Inflammatory macrophage (primary cell): Measurements from ENCODE around the gene NFX1.
"Not testable (repeated sequence)": the region's sequence is repeated elsewhere in the genome, so short reads cannot be mapped to it uniquely, and the experiment has no call there.

Source experiments
- DNase-seq, 2 donors: peaks; one replicate each; pipeline ENCODE4 v3.0.0-alpha.2; 2020 to 2022

The NFX1 gene

DNA sequence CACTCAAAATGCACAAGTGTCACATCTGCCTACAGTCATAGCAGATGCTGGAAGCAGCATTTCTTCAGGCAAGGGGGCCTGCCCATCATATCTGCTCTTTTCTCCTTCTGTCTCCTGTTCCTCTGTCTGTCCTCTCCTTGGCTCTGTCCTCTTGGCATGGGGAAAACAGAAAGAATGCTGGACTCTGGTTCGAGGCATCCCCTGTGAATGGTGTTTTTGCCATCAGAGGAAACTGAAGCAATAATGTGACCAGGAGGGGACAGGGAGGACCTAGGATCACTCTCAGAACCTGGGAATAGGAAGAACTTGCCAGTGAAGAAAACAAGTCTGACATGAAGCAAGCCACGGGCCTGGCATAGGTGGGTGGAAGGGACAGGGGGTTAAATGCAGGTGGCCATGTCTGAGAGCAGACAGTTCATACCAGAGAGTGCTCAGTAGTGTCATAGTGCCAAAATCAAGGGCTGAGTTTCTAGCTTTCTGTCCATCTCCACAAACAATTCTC lies 76.7 kb downstream of the NFX1 start:
- no peak for DNase-seq

DNA sequence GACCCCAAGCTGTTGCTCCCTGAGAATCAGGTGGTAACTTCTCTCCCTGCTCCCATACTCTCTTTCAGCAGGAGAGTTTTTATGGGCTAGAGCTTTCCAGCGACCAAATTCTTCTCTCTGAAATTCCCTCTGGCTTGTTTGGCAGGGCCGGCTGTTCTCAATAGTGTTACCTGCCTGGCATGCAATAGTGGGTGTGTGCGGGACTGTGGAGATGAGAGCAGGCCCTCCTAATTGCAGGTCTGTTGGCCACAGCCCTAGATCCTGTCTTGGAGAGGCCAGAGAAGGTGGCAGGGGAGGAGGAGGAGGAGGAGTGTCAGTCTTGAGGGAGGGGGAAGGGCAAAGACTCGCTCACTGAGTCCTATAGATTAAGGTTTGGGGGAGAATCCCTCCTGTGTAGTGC lies 82.6 kb downstream of the NFX1 start:
- DNase-seq, result no peak

DNA sequence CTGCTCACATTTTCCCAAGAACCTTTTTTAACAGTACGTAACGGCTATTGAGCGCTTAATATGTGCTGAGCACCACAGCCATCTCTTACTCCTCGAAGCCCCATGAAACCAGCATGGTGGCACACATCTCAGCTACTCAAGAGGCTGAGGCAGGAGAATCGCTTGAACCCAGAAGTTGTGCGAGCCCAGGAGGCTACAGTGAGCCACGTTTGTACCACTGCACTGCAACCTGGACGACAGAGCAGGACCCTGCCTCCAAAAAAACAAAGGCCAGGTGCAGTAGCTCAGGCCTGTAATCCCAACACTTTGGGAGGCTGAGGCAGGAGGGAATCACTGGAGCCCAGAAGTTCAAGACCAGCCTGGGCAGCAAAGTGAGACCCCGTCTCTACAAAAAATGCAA lies 83.9 kb downstream of the NFX1 start:
- no peak for DNase-seq

DNA sequence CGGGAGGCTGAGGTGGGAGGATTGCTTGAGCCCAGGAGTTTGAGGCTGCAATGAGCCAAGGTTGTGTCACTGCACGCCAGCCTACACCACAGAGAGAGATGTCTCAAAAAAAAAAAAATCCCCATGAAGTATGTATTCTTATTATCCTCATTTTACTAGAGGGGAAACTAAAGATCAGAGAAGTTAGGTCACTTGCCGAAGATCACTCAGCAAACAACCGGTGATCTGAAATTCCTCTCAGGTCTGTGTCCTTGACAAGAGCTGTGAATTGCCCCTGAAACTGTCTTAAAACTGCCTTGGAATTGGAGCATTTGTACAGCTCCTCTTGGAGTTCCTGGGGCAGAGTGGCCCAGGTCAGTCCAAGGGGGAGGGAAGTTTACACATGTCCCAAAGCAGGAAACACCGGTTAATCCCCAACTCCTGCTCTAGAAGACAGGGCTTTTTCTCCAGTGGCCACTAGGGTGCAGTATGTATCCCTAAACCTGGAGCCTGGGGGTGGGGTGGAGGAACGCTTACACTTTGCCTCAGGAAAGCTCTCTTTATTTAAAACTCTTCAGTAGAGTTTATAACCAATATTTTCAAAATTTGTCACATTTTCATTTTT lies 84.4 kb downstream of the NFX1 start:
- peak; percentile 75 to 79 for DNase-seq

DNA sequence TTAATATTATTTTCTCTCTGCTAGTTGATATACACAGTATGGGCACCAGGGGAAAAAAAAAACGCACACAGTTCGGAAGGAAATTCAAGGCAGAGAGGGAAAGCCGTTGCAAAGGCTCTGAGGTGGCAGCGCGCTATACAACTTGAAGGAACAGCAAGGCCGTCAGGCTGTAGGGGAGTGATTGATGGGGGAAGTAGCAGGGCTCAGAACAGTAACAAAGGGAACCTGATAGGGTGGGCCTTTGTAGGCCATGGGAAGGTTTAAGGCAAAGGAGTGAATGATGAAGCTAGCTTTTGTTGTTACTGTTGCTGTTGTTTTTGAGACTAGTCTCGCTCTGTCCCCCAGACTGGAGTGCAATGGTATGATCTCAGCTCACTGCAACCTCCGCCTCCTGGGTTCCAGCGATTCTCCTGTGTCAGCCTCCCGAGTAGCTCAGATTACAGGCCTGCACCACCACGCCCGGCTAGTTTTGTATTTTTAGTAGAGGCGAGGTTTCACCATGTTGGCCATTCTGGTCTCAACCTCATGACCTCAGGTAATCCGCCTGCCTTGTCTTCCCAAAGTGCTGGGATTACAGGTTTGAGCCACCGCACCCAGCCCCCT lies 85.0 kb downstream of the NFX1 start:
- peak in 1 of 2 donors; percentile 35 for DNase-seq

DNA sequence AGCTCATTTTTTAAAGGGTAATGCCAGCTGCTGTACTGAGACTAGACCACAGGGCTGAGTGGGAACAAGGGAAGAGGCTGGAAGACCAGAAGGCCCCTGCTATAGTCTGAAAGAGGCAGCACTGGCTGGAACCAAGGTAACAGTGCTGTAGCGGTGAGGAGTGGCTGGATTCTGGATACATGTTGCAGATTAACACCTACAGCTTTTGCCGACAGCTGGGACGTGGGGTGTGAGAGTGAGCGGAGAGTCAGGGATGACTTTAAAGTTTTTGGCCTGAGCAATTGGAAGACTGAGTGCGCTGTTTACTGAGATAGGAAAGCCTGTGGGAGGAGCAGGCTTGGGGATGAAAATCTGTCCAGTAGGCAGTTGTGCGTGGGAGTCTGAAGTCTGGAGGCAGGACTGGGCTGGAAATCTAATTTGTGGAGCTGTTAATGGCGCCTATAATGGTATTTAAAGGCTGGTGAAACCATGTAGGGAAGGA lies 85.6 kb downstream of the NFX1 start:
- no peak for DNase-seq

DNA sequence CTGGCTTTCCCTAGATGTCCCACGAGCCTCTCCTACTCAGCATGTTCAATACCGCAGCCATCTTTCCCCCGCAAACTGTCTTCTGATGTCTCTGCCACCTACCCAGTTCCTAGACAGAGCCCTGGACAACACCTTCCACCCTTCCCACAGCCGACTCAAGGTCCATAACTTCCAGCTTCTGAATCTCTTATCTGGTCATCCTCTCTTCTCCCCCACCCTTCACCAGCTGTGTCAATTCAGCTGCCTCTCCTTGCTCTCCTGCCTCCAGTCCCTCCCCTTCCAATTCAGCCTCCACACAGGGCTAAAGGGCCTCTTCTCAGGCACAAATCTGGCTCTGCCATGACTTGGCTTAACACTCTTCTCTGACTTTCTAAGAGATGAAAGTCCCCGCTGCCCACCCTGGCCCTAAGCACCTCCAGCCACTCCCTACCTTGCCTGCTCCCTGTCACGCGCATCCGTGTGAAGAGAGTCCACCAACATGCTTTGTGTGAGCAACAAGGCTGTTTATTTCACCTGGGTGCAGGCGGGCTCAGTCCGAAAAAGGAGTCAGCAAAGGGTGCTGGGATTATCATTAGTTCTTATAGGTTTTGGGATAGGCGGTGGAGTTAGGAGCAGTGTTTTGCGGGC lies 86.9 kb downstream of the NFX1 start:
- DNase-seq, result no peak

DNA sequence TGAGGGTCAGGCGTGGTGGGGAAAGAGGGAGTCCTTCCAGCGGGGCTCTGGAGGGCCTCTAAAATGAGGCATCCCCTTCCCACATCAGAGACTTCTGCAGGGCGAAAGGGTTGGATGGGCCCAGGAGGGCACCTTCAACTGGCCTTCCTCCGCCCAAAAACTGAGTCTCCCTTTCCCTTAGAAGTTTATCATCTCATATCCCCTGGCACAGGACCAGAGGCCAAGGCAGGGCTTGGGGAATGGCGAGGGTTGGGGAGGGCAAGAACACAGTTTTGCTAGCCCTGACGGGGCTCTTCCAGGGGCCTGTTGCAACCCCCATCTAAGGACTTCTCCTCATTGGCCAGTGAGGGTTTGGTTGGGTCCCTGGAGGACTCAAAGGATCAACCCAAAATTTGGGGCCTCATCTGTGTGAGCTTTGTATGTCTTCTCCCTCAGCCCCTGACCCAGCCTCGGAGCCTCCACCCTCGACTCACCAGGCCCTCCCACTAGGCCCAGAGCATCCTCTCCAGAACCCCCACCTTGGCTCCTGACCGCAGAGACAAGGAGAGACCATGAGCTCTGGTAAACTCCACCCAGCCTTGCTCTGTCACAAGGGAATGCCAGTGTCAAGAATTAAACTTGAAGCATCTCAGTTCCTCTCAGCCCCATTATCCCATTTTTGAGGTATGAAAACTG lies 87.9 kb downstream of the NFX1 start:
- DNase-seq, result no peak

DNA sequence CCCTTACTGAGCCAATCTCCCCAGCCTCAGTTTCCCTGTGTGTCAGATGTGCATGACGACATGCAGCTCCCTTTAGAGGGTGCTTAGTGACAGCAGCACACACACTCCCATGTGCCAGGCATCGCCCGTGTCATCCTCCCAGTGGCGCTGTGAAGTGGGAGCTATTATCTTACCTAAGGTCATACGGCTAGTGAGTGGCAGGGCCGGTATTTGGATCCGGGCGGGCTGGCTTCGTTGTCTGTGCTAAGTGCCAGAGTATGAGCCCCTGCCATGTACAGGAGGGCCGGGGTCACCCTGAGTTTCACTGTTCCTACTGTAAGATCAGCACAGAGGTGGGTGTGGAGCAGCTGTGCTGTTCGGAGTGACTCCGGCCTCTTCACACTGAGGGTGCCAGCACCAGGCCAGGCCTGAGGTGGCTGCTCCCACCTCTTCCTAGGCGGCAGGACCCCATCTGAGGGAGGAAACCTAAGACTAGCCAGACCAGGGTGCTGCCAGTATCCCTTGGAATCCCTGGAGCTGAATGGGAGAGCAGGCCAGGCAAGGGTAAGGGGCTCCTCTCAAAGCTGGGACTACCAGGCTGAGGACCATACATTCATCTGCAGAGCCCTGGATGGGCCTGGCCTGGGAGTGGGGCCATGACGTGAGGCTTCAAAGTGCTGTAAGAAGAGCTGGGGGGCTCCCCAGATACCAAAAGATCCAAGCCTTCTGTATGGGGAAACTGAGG lies 89.5 kb downstream of the NFX1 start:
- DNase-seq, result no peak

DNA sequence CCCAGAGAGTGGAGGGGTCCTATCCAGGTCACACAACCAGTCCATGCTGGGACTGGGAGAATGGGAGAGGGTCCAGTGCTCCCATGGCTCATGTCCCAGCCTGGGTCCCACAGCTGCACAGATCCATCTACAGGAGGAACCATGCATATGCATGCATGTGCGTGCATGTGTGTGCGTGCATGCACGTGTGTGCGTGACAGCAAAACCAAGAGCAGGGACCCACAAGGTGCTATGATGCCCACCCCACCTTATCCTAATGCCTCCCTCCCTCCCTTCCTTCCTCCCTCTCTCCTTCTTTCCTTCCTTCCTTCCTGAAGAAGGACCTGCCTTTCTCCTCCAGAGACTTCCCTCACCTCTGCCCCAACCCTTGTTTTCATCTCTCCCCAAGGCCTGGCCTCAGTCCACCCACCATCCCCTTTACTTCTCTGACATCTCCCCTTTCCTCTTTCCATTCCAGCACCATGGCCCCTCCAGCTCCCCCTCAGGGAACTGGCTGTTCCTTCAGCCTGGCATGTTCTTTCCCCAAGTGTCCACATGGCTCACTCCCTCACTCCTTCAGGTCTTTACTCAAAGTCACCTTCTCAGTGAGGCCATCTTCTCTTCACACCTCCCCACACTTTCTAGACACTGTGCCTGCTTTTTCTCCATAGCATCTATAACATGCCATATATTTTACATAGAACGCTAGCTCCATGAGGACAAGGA lies 90.2 kb downstream of the NFX1 start:
- no peak for DNase-seq

DNA sequence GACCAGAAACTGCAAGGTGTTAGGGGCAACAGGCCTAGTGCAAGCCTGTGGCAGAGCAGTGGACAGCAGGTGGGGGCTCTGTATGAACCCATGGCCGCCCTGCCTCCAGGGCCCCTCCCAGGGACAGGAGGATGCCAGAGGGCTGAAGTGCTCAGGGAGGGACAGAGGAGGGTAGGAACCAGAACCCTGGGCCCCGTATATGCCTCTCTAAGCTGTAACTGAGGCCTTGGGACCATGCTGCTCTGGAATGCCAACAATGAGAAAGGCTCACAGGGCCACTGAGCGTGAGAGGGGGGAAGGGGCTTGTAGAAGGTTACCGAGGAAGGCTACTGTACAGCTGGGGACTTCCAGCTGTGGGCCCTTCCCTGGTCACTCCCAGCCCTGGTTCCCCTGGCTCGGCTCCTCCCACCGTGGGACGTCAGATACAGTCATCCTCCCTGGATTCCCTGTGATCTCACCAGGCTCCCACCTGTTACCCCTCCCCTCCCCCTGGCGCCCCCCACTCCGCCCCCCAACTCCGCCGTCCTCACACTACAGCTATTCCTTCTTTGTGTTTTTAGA lies 91.0 kb downstream of the NFX1 start:
- DNase-seq, result no peak

DNA sequence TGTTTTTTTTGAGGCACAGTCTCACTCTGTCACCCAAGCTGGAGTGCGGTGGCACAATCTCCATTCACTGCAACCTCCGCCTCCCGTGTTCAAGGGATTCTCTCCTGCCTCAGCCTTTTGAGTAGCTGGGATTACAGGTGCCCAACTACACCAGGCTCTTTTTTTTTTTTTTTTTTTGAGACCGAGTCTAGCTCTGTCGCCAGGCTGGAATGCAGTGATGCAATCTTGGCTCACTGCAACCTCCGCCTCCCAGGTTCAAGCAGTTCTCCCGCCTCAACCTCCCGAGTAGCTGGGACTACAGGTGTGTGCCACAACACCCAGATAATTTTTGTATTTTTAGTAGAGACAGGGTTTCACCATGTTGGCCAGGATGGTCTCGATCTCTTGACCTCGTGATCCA lies 92.1 kb downstream of the NFX1 start:
- not testable (repeated sequence) for DNase-seq

DNA sequence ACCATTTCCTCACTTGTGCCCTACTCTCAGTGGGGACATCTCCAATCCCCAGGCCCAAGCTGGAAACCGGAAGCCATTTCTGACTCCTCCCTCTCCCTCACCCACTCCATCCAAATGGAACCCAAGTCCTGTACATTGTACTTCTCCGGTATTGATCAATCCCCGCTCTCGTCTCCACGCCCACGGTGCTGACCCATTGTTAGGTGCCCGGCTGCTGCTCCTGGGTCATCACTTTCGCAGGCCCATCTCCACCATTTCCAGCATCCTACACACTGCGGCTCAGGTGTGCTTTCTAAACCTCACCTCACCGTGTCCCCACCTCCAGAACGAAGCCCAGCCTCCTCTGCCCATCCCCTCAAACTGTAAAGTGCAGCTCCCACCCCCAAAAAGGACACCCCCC lies 93.1 kb downstream of the NFX1 start:
- not testable (repeated sequence) for DNase-seq

DNA sequence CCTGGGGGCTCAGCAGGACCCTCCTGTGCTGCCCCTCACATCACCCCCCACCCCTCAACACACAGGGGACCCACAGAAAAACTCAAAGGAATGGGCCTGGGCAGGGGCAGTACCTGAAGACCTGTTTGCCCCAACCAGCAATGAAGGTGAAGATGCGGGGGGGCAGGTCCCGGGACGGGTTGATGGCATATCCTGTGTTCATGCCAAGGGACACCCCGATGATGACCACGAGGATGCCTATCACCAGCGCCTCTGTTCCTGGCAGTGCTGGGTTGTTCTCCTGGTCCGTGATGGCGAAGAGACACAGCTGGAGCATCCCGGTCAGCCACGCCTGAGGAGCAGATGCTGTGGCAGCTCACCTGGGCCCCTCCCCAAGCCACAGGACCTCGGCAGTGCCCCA lies 95.2 kb downstream of the NFX1 start:
- not testable (repeated sequence) for DNase-seq

DNA sequence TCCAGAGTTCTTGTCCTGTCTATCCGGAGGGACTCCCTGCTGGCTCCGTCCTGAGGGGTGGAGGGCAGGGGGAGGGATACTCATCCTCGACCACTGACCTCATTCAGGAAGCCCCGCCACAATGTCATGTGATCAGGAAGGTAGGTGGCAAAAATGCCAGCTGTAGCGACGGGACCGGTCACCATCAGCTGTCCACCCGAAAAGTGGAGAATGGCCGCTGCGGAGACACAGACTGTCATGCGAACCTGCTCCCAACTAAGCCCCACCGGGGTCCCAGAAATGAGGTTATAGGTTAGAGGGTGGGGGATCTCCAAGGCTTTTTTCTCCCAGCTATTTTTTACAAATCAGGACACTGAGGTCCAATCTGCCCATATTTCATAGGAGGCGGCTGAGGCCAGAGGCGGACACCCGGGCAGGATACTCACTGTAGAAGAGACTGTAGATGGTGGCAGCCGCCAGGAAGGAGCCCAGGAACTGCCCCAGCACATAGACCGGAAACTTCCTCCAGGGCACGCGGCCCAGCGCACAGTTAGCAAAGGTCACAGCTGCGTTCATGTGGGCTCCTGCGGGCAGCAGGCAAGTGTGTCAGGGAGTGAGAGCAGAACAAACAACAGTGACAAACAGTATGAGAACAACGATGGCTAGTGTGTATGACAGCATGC lies 95.8 kb downstream of the NFX1 start:
- not testable (repeated sequence) for DNase-seq

DNA sequence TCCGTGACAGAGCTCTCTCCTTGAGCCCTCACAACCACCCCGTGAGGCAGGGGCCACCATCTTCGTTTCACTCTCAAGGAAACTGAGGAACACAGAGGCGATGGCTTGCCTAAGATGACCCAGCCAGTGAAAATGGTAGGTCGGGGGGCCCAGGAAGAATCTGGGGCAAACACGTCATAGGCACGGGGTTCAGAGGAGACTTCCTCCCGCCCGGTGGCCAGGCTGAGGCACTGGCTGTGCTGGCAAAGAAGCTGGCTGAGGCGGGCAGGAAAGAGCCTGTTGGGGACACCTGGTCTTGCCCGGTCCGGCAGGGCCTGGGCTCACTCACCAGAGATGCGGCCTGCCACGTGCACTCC lies 96.3 kb downstream of the NFX1 start:
- not testable (repeated sequence) for DNase-seq

DNA sequence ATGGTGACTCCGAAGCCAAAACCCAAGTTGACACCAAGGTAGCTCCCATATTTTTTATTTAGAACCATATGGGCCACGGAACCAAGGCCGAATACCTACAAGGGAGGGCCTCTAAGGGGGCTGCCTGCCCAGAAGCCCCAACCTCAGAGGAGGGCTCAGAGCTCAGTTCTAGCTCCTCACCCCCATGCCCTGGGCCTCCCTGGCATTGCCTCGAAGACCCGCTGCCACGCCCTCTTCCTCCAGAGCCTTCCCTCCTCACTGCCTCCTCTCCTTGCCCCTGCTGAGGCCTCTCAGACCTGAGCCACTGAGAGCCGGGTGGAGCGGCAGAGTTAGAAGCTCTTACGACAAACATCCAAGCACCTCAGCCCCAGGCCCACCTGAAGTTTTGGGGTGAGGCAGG lies 96.7 kb downstream of the NFX1 start:
- not testable (repeated sequence) for DNase-seq

DNA sequence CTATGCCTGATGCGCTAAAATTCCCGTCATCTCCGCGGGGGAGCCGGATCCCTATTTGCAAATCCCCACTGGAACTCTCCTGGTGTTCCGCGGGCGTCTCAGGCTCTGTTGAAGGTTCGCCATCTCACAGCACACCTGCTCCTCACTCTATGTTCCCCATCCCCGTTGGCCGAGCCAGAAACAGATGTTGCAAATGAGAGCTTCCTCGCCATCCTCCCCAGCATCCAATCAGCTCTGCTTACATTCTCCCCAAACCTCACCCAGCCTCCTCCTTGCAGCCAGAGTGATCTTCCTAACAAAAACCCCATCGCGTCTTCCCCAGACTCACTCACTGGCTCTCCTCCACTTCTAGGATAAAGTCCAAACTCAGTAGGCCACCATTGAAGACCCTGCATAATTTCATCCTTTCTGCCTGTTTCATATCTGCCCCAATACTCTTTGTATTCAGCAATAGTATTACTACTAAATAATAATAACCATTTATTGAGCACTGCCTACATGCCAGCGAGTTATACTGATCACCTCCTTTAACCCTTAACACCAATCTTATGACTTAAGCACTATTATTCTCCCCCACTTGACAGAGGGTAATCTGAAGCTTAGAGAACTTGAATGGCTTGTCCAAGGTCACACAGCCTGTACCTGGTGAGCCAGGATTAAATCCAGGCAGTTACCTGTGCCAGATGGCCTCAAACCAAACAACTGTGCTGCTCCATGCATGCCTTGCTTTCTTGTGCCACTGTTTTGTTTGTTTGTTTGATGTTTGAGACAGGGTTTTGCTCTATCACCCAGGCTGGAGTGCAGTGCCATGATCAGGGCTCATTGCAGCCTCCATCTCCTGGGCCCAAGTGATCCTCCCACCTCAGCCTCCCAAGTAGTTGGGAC lies 98.0 kb downstream of the NFX1 start:
- no peak for DNase-seq

DNA sequence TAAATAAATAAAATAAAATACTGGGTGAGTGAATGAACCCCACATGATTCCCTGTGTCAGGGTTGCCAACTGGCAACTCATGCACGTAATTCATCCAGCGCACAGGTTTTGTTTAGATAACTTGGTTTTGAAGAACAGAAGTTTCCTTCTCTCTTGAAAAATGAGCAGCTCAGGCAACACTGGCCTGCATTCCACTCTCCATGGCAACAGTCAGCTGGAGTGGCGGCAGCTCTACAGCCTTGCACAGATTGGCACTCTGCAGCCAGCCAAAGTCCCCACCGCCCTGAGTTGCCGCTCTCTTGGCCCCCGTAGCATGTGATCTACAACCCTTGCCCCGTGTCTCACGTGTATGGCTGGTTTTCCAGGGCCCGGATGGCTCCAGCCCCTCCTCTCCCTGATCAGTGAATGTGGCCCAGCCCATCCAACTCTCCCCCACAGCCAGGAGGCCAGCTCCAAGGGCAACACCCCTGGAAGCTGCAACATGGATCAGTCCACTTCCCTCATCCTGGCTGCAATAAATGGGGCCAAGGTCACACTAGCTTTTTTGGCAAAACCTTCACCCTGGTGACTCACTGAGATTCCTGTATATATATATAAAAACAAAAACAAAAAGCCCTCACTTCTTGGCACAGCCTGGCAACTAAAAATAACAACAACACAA lies 100.9 kb downstream of the NFX1 start:
- DNase-seq, result peak; percentile 64 to 77

DNA sequence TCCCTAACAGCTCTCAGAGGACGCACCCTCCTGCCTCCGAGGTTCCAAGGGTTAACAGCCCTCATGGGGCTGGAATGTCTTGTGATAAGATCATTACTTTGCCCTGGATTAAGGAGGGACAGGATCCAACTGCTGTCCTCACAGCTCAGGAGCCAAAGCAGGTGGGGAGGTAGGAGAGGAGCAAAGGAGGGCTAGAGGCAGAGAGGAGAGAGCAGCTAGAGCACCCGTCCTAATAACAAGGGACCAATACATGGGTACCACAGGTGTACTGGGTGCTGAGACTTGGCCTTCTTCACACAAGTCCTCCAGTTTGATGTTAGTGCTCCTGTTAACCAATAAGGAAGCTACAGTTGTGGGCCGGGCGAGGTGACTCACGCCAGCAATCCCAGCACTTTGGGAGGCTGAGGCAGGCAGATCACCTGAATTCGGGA lies 102.3 kb downstream of the NFX1 start:
- DNase-seq, result not testable (repeated sequence)
